Right renal cortex interstitium (tissue), 3 donors: Measurements from ENCODE around the gene LARP1B. TPM values are rescaled to one million over a fixed set of nuclear protein-coding genes. Genes with fewer than 3 reads are reported as not detected.
"Not testable (repeated sequence)": the region's sequence is repeated elsewhere in the genome, so short reads cannot be mapped to it uniquely, and the experiment has no call there.

ENCODE experiments used
- DNase-seq, 3 donors: peaks; one replicate each; pipeline ENCODE4 v3.0.0-alpha.2; 2013; ENCODE audit warnings: low read depth in 3 of 3, low spot score in 2 of 3
- polyA plus RNA-seq, 3 donors: library from polyadenylated mRNA; unstranded; fragments of 120-200 nt; gene quantifications; one replicate each; pipeline ENCODE4 v1.2.1, GENCODE V29; 2013; ENCODE audit not compliant: insufficient read length in 3 of 3

Gene LARP1B
- polyA plus RNA-seq, 3 donors = 21.2 to 25.6 (median 23.8) TPM

DNA sequence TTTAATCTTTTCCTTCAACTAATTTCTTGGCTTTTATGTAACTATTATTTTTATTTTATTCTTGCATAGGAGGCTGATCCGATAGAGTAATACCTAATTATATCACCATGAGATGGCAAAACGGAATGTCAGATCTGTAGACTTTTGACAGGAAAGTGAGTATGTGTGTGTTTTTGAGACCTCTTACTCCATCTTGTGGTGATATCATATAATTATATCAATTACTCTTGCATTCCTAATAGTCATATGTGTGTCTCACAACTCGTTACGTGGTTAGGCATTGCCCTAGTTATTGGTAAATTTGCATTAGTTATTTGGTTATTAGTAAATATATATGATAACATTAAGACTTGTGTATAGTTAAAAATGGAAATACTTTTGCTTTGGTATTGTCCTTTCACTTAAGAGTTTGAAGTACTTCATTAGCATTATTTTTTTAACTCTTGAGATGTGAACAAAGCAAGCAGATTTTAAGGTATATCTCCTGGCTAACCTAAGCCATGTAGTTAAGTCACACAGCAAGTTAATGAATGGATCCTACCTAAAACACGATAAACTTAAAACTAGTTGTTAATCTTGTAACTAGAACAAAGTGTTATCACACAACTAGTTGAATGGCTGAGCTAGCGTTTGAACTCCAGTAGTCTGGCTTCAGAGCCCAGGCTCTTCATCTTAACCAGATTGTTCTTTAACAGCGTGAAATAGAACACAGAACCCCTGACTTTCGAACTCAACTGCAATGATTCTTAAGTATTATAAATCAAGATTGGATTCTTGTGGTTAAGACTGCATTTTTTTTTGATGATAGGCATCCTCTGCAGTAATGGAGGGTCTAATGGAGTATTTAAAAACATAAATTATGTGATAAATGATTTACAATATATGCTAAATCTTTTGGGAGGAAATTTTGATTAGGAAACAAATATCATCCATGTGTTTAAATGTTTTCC lies 159.4 kb downstream of the LARP1B start:
- no peak for DNase-seq

DNA sequence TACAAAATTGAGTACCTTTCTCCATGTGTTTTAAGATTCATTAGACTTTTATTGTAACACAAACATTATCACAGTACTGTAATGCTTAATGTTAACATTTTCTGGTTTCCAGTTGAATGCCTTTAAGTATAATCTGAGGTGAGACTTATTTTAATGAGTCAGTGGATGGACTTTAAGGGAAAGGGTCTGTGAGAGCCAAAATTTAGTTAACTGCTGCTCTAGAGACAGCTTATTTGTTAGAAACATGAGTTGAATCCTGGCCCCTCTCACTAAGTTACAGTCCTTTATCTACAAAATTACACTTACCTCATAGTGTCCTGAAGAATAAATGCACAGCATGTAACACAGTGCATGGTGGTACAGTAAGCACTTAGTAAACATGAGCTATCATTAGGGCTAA lies 160.5 kb downstream of the LARP1B start:
- no peak for DNase-seq

DNA sequence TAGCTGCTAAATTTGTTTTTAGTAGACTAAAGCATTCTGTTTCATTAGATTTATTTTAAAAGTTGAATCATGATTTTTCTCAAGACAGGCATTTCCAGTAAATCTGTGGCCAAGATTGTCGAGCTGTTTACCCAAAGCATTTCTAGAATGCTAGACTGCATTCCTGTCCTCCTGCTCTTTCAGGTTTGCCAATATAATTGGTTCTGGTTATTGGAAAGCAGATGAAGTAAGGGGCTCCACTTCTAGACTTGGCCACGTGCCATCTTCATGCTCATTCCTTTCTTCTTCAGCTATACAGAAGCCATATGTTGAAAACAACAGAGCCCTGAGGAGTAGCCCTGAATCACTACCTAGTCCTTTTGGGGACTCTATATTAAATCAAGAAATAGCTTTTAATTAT lies 164.0 kb downstream of the LARP1B start:
- DNase-seq = no peak

DNA sequence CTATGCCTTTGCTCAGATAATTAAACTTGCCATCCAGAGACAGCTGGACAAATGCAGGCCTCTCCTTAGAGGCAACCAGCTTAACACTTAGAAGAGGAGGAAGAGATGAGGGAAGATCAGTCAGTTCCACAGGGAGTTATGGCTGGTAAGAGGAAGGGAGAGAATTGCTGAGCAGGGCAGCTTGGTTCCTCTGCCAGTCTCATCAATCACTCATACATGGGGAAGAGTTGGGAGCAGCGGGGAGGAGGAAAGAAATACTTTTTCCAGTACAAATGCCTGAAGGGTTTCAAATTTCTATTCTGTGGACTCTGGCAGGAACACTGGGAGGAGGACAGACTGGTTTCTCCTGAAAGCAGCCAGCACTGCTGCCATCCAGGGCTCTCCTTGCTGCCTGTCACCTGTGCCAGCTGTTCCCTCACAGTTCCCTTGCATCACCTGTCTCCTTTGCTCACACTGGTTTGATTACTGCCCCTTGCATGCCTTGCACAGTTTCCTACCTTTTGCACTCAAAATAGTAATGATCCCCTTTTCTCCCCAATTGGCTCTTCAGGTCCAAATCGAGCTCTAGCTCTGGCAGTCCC lies 167.0 kb downstream of the LARP1B start:
- DNase-seq = no peak

DNA sequence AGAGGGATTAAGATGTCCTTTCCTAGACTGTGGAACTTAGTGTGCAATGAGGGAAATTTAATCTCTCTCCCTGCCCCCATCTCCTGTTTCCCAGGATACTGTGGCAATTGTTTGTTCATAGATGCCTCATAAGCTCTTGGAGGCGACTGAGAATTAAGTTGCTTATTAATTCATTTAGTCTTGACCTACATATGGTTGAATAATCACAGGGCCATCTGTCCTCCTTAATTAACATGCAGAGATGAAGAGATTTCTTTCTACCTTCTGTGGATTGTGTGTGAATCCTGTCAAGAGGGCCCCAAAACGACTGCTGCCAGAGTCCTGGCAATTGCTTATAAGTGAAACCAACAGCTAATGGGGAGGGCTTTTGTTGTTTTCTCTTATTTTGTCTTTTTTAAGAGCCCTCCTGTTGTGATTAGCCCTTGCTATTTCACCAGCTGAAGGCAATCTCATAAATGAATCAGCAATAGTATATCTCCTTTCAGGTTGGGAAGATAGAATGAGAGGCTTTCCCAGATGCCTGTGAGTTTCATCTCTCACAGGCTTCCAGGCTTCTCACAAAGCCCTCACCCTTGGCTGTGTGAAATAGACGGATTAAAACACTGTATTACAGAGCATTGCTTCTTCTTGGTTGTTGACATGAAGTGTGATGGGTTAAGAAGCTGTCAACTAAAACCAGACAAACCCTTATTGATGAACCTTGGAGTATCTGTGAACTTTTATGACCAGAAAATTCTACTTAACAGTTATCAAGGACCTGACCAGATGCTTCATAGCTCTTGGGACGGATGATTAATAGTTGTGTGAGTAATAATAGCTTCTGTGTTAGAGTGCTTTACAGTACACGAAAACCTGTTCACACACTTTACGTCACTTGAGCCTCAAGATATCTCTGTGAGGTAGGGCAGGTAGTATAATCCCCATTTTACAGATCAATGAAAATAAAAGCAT lies 168.0 kb downstream of the LARP1B start:
- no peak for DNase-seq

DNA sequence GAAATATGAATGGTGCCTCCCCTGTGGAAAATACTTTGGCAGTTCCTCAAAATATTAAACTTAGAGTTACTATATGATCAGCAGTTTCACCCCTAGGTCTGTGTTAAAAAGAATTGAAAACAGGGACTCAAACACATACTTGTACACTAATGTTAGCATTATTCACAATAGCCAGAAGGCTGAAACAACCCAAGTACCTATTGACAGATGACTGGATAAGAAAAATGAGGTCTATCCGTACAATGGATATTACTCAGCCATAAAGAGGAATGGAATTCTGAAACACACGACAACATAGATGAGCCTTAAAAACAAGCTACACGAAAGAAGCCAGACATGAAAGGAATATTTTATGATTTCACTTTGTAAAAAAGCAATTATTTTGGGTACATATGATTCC lies 171.6 kb downstream of the LARP1B start:
- DNase-seq = no peak

DNA sequence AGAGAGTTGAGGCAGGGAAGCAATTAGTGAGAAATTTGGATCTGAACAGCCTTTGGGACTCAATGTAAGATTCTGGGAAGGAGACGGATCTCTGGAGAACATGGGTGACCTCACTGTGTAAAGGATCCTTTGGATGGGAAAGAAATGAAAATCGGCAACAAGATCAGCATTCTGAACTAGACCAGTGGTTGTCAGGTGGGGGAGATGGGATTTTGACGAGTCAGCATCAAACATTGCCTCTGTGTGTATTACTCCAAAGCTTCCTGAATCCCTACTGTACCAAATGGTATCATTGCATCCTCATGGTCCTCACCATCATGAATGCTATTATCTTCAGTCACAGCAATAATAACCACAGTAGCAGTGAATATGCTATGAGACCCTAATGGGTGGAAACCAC lies 173.7 kb downstream of the LARP1B start:
- DNase-seq = no peak

DNA sequence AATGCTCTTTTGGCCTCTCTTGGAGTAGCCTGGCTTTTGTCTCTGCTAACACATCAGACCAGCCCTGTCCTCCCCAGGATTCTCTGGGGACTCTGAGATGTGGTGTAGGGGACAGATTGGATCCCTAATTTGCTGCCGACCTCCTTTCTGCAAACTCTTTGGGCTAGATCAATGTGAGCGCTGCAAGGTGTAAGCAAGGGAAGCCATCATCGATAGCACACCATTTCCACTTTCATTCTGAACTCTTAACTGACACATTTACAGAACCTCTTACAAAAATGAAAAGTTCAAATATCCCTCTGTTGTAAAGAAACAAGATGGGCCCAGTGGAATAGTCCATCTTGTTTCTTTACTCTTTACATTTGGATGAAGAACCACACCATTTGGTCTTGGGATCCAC lies 179.9 kb downstream of the LARP1B start:
- no peak for DNase-seq

DNA sequence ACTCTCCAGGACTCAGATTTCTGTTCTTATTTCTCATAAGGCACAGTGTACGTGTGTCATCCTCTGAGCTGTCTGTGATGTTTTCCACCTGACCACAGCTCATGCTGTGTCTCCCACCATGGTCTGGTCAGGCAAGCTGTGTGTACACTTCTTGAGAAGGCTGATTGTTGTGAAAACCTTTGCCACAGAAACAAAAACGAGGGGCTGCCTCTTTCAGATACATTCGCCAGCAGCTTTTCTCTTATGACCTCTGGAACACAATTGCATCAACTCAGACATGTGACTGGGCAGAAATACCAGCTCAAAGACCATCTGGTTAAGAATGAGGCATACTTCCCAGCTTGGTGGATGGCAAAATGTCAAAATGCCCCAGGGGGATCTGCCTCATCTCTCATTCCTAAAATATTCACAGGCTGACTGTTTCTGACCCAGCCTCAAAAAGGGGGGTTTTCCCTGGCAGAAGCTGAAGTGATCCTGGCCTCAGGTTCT lies 180.4 kb downstream of the LARP1B start:
- no peak for DNase-seq

DNA sequence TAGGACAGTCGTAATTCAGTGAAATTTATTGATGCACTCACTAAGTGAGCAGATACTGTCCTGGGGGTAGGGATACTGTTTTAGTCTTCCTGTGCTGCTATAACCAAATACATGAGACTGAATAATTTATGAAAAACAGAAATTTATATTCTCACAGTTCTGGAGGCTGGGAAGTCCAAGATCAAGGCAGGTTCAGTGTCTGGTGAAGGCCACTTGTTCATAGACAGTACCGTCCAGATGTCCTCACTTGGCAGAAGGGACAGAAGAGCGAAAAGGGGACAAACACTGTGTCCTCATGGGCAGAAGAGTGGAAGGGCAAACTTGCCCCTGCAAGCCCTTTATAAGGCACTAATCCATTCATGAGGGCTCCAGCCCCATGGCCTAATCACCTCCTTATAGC lies 180.9 kb downstream of the LARP1B start:
- no peak for DNase-seq

DNA sequence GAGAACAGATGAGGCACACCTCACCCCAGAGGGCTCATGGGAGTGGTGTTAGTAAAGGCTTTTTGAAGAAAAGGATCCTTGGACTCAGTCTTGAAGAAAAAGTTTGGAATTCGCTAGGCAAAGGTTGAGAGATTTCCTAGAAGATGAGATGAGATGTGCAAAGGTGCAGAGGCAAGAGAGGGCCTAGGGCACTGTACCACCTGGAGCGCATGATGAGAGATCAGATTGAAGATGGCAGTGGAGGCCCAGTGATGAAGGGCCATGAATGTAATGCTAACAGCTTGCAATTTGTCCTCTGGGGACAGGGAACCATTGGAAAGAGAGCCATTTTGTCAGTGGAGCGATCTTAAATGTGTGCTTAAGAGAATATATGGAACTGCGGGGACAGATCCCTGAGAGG lies 181.5 kb downstream of the LARP1B start:
- no peak for DNase-seq

DNA sequence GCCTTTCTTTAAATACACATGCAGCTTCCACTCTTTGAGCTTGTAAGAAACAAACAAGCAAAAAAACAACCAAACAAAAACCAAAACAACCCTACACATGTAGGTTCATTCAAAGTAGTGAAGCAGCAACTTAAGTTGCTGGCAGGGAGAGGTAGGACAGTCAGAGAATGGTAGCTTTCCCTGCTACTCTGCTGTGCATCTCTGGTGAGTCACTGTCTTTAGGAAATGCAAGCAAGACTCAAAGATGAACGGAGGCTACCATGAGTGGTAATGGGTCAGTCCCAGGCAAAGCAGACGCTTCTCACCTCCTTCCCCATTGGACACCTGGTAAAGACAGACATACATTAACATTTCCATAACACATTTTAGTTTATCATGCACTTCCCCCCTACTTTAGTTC lies 183.3 kb downstream of the LARP1B start:
- DNase-seq = no peak

DNA sequence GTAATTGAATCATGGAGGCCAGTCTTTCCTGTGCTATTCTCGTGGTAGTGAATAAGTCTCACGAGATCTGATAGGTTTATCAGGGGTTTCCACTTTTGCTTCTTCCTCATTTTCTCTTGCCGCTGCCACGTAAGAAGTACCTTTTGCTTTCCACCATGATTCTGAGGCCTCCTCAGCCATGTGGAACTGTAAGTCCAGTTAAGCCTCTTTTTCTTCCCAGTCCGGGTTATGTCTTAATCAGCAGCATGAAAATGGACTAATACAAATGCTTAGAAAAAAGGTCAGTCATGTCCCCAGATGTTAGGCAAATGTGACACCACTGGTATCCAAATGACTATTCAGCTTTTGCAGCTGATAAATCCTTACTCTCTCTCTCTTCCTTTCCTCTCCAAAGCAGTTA lies 184.3 kb downstream of the LARP1B start:
- not testable (repeated sequence) for DNase-seq

DNA sequence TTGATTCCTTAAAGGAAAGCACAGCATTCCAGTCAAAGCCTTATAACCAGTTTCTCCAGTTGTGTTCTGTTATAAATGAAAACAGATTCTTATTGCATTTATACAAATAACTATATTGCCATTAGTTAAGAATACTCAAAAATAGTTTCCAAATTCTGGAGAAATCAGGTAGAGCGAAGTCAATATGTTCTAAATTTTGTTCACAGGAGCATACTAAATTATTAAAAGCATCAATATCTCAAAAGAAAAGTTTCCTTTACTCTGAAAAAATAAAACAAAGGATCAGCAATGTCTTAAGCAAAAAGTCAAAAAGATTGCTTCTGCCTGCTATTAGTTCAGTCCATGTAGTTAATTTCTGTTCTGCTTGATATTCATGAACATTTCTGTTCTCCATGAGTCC lies 186.8 kb downstream of the LARP1B start:
- DNase-seq = no peak

DNA sequence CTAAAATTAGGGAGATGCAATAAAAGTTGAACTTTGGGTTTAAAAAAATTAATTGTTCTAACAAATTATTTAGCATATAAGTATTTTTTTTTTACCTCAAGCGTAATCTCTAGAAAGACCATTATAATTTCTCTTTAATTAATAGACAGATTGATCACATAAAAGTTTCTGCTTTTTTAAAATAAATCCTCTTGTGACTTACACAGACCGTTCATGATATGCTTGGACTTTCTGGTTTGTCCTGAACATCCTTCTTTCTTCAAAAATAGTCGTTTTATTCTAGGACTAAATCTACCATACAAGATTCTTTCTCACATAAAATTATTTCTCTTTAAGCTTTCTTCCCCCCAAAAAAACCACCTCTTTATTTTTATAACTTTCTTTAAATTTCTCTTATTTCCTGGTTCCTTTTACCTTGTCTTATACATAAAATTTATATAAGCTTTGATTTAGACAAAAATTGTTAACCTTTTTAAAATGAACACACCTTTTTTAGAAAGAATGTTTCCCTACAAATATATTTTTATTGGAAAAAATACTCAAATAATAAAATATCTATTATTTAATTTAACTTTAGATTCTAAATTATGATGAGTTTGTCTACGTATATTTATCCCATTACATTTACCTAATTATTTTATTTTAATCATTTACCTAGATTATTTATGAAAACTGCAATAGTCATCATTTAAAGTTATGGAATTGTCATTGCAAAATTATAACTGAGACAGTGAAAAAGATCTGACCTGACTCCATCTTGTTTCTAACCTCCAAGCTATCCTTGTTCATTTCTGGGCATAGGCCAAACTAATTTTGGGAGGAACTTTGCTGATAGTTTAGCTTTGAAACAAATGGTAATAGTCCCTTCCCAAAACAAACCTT lies 188.9 kb downstream of the LARP1B start:
- no peak for DNase-seq

DNA sequence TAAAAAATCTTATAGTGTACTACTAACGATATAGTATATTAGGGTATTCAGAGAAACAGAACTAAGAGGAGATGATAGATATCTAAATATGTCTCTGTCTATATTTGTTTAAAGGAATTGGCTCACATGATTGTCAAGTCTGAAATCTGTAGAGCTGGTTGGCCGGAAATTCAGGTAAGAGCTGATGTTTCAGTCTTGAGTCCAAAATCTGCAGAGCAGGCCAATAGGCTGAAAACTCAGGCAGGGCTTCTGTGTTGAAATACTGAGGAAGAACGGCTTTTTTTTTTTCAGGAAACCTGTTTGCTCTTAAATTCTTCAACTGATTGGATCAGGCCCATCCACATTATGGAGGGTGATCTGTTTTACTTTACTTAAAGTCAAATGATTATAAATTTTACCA lies 194.8 kb downstream of the LARP1B start:
- no peak for DNase-seq

DNA sequence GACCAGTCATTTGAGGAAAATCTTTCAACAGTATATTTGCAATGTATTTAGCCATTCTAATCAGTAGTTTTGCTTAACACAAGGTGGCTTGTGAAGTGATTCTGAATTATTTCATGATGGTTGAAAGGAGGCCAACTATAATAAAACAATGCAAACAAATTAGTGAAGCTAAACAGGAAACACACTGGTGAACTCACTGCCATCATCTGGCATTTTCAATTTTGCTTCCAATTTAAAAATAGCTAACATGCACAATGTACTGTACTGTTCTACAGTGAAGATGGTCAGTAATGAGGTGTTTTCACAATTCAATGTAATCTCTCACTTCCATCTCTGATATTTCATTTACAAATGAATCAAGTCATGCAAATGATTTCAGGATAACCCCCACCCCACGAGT lies 195.4 kb downstream of the LARP1B start:
- DNase-seq = no peak

DNA sequence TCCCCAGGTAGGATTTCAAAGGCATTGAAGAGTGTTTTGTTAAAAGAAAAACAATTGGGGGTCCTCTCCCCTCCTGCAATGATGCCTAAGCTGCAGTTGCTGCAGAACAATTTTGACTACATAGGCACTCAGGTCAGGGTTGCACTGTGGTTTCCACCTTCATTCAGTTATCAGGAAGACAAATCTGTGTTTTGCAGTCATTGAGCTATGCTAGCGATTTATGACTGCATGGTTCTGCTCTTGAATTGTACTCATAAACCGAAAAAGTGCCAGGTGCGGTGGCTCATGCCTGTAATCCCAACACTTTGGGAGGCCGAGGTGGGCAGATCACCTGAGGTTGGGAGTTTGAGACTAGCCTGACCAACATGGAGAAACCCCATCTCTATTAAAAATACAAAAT lies 197.1 kb downstream of the LARP1B start:
- DNase-seq = not testable (repeated sequence)

DNA sequence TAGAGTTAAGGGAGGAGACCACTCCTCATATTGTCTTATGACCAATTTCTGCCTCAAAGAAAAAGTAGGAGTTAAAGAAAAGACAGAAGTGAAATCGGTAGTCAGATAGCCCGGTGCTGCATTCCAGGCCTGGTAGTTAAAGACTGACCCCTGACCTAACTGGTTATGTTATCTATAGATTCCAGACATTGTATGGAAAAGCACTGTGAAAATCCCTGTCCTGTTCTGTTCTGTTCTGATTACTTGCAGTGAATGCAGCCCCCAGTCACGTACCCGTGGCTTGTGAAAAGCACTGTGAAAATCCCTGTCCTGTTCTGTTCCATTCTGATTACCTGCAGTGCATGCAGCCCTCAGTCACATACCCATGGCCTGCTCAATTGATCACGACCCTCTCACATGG lies 198.8 kb downstream of the LARP1B start:
- not testable (repeated sequence) for DNase-seq
